Stimulated activated naive B cell treated with anti-CD40 and anti-IgM and Interleukin-4, amounts not matched to agents 10 μg/mL and 1 μg/mL and 100 μg/mL, for 72 hours (primary cell): ENCODE data around the gene F11R.
A peak's percentile ranks its signal among the peaks of the same experiment; 100 is the strongest.
"Not testable (repeated sequence)": the region's sequence is repeated elsewhere in the genome, so short reads cannot be mapped to it uniquely, and the experiment has no call there.

Source experiments
- ATAC-seq, 2 donors: fragments of 150-1000 bp; cut with Tn5 transposase; replicated peaks; 2 replicates each; pipeline ENCODE4 v1.10.0; 2021; ENCODE audit warnings: moderate library complexity in 1 of 2
- DNase-seq: peaks from one replicate; pipeline ENCODE4 v3.0.0; 2021
- H3K27ac Mint-ChIP-seq: one replicate; pipeline ENCODE4 v1.8.0; 2022; ENCODE audit warnings: mild to moderate bottlenecking, mixed read lengths
- H3K27me3 Mint-ChIP-seq, 2 donors: one replicate each; pipeline ENCODE4 v1.8.0; 2022; ENCODE audit warnings: mixed read lengths in 2 of 2
- H3K36me3 Mint-ChIP-seq, 2 donors: one replicate each; pipeline ENCODE4 v1.8.0; 2022; ENCODE audit warnings: mixed read lengths in 2 of 2, mild to moderate bottlenecking in 1 of 2
- H3K4me1 Mint-ChIP-seq, 2 donors: one replicate each; pipeline ENCODE4 v1.8.0; 2022; ENCODE audit warnings: mixed read lengths in 2 of 2, mild to moderate bottlenecking in 1 of 2
- H3K4me3 Mint-ChIP-seq, 2 donors: one replicate each; pipeline ENCODE4 v1.8.0; 2022; ENCODE audit warnings: mild to moderate bottlenecking in 2 of 2, mixed read lengths in 2 of 2, moderate library complexity in 1 of 2
- H3K9me3 Mint-ChIP-seq, 2 donors: one replicate each; pipeline ENCODE4 v1.8.0; 2022; ENCODE audit warnings: mixed read lengths in 2 of 2, mild to moderate bottlenecking in 1 of 2

Gene F11R

GRCh38 chr1:160953030-160953429, 67.9 kb downstream of the F11R start:
- Mint-ChIP-seq H3K36me3 (no peaks in the 10 kb centered on the region), H3K4me3 (no peak overlapping the region), H3K9me3 (no peaks in the 10 kb centered on the region), H3K27me3 (no peaks in the 10 kb centered on the region), H3K27ac (no peak overlapping the region), H3K4me1 (peaks cover 7 to 14% of the 10 kb centered on the region in 2 donors)
- ATAC-seq (no peak), DNase-seq (no peak)

GRCh38 chr1:160952129-160952510, 68.8 kb downstream of the F11R start:
- no peaks in the 10 kb centered on the region for H3K27me3 Mint-ChIP-seq
- no peaks in the 10 kb centered on the region for H3K36me3 Mint-ChIP-seq
- H3K9me3 Mint-ChIP-seq, result no peaks in the 10 kb centered on the region
- H3K4me3 Mint-ChIP-seq, result no peak overlapping the region
- ATAC-seq, result no peak
- no peak overlapping the region for H3K27ac Mint-ChIP-seq
- no peak for DNase-seq
- peaks cover 7 to 14% of the 10 kb centered on the region in 2 donors for H3K4me1 Mint-ChIP-seq

GRCh38 chr1:160951443-160952128, 69.4 kb downstream of the F11R start:
- ATAC-seq, result peak; percentile 90 to 92
- Mint-ChIP-seq H3K9me3 (no peaks in the 10 kb centered on the region), H3K4me3 (no peak overlapping the region), H3K27ac (no peak overlapping the region), H3K27me3 (no peaks in the 10 kb centered on the region), H3K36me3 (no peaks in the 10 kb centered on the region), H3K4me1 (peaks cover 7 to 14% of the 10 kb centered on the region in 2 donors)
- DNase-seq, result peak; percentile 48

DNA sequence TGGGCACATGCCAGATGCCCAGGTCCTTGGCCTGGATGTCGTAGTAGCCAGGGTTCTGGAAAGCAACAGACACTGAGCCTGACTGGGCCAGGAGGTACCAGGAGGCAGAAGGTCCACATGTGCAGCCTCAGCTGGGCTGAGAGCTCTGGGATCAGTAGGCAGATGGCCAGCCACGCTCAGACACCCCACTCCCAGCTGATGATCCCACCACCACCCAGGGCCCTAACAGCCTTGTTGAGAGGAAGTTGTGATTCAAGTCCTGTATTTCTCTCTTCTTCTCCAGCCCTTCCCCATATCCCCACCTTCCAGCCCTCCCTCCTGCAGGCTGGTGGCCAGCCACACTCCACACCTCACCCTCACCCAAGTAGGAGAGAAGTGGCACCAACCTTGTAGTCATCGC, 70.3 kb downstream of the F11R start:
- no peak for ATAC-seq
- H3K9me3 Mint-ChIP-seq, result no peaks in the 10 kb centered on the region
- H3K4me3 Mint-ChIP-seq, result no peak overlapping the region

DNA sequence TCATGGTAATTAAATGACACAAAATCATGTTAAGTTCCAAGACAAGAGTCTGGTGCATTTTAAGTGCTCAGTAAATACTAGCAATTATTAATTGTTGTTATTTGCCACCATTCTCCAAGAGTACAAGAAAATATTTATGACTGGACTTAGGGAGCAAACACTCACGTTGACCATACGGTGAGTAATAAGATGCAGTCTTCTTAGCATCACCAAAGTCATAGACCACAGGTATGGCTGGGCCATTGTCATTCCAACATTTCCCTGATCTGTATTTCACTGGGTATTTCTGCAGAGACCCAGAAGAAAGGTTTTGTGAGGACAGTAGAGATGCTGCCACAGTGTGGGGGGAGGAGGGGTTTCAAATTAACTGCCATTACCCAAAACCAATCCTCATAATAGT, 71.1 kb downstream of the F11R start:
- H3K27me3 Mint-ChIP-seq, result peaks cover 2 to 4% of the 10 kb centered on the region in 2 donors
- ATAC-seq (no peak), DNase-seq (no peak)
- H3K36me3 Mint-ChIP-seq, result no peaks in the 10 kb centered on the region
- H3K9me3 Mint-ChIP-seq, result no peaks in the 10 kb centered on the region
- no peak overlapping the region for H3K4me3 Mint-ChIP-seq
- no peak overlapping the region for H3K27ac Mint-ChIP-seq
- H3K4me1 Mint-ChIP-seq, result peaks cover 7 to 14% of the 10 kb centered on the region in 2 donors

More for the DNA sequence above, 70.3 kb downstream of the F11R start:
- Mint-ChIP-seq H3K36me3 (no peaks in the 10 kb centered on the region), H3K27me3 (no peaks in the 10 kb centered on the region), H3K4me1 (peaks cover 7 to 14% of the 10 kb centered on the region in 2 donors), H3K27ac (peak overlapping the region; percentile 82)
- no peak for DNase-seq

- H3K27ac Mint-ChIP-seq, H3K4me3 Mint-ChIP-seq, H3K27me3 Mint-ChIP-seq, DNase-seq, H3K36me3 Mint-ChIP-seq, ATAC-seq, H3K9me3 Mint-ChIP-seq: not testable (repeated sequence)
- H3K4me1 Mint-ChIP-seq, result peaks cover 7 to 11% of the 10 kb centered on the region in 2 donors
Observed at GRCh38 chr1:160949216-160949880, 71.6 kb downstream of the F11R start.

- DNase-seq, H3K27me3 Mint-ChIP-seq, H3K9me3 Mint-ChIP-seq, H3K27ac Mint-ChIP-seq, H3K4me1 Mint-ChIP-seq, H3K36me3 Mint-ChIP-seq, H3K4me3 Mint-ChIP-seq, ATAC-seq: not testable (repeated sequence)
Observed at GRCh38 chr1:160947174-160947759, 73.7 kb downstream of the F11R start.

DNA sequence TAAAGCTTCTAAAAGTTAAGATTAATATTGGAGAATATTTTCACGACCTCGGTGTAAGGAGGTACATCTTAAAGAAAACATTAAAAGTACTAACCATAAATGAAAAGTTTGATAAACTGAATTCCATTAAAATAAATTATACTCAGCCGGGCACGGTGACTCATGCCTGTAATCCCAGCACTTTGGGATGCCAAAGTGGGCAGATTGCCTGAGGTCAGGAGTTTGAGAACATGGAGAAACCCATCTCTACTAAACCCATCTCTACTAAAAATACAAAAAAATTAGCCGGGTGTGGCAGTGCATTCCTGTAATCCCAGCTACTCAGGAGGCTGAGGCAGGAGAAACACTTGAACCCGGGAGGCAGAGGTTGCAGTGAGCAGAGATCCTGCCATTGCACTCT, 75.1 kb downstream of the F11R start:
- not testable (repeated sequence) for DNase-seq

More for the DNA sequence above, 75.1 kb downstream of the F11R start:
- H3K27ac Mint-ChIP-seq, H3K27me3 Mint-ChIP-seq, H3K36me3 Mint-ChIP-seq, H3K9me3 Mint-ChIP-seq, H3K4me1 Mint-ChIP-seq, H3K4me3 Mint-ChIP-seq, ATAC-seq: not testable (repeated sequence)
